D341Med (cell line): ENCODE data around the gene PHKA2.

Source experiments
- DNase-seq: peaks from one replicate; pipeline ENCODE4 v3.0.0; 2012; ENCODE audit warnings: low spot score

The PHKA2 gene

GRCh38 chrX:18974993-18975392, 8.9 kb downstream of the PHKA2 start:
- DNase-seq, result no peak

DNA sequence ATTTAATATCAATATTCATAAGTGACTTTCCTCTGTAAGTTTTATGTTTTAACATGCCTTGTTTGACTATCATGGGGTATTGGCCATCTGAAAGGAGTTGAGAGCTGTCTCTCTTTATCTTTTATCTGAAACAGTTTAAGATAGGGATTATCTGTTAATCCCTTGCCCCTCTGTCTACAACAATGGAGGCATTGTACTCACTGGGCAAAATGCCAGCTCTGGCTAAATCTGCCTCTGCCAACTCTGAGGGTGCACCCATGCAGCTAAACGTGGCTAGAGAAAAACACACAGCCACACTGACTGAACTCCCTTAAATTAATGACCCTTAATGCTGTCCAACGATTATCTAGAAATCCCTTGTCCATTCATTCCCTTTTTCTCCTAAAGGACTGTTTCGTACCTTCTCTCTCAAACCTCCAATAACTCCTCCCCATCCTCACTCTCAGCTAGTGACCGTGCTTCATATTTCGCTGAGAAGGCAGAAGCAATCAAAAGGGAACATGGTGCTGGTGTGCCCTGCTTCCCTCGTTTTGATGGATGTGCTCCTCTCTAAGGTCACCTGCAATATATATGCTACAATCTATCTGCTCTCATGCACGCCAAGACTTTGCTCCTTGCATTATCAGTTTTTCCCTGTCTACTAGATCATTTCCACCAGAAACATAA, 10.3 kb downstream of the PHKA2 start:
- DNase-seq, result peak; percentile 64

DNA sequence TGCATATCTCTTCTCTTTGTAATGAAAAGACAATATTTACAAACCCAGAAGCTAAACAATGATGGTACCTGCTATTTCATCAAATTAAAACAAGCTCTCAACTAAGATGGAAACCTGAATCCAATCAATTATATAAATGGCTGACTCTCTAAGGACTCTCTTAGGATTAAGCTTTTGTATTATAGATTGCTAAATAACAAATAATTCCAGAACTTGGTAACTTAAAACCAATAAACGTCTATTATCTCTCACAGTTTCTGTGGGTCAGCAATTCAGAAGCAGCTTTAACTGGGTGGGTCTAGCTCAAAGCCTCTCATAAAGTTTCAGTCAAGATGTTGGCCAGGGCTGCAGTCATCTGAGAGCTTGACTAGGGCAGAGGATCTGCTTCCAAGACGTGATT, 12.4 kb downstream of the PHKA2 start:
- DNase-seq, result no peak

DNA sequence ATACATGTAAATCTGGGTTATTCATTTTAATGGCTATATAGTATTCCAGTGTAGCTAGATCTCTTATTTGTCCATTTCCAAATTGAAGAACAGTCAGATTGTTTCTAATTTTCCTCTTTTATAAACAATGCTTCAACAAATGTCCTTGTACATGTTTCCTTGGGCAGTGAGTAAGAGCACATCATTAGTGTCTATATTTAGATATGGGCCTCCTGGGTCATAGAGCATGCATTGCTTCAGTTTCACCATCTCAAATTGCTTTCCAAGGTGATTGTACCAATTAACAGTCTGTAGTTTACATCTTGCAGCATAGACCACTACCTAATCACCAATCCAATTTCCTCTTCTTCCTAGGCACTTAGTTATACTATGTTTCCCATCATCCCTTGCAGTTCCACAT, 13.4 kb downstream of the PHKA2 start:
- no peak for DNase-seq

DNA sequence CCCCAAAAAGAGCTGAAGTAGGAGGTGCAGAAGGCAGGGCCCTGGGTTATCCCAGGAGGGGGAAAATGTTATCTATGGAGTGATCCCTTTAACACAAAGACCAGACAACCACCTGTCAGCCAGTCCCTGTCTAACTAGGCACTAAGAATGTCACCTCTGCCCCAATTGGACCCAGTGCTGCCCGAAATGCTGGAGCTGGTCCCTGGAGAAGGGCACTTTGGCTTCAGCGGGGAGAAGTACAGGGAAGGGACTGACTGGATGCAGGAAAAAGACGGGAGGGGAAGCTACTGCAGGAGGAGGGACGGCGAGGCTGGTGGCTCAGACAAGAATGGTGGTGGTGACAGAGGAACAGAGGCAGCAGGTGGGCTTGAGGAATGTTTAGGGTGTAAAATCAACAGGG, 17.3 kb downstream of the PHKA2 start:
- DNase-seq, result no peak

DNA sequence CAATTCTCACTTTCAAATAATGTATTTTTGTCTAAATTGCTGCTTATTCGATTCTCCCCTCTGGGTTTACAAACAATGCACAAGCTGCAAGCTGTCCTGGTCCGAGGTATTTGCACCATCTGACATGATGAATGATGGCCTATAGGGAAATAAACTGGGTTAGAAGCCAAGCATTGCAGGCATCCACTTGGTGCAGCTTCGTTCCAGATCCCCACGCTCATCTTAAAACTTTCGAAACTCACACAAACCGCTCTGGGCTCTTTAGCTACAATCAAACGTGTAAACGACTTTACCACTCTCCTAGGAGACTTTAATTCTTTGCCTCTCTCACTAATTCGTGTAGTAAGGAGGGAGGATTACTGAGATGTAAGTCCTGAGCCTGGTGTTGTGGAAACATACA, 19.0 kb downstream of the PHKA2 start:
- peak; percentile 20 for DNase-seq

- DNase-seq, result peak; percentile 48
These were observed 19.9 kb downstream of the PHKA2 start for GRCh38 chrX:18964026-18964425.

DNA sequence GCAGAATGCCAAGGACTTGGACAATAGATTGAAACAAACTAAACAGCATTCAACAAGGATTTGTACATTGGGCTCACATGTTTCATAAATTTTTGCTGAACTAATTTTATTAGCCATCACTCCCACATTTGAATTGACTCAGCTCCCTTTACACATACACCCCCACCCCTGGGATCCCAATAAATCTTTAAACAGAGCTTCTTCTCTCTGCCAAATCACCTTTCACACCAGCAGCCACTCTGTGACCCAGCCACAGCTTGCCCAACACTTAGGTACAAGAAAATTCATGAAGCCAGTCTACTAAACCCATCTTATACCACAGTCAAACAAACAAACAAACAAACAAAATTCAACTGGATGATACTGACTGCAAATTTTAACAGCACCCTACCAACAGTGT, 21.6 kb downstream of the PHKA2 start:
- DNase-seq, result no peak

DNA sequence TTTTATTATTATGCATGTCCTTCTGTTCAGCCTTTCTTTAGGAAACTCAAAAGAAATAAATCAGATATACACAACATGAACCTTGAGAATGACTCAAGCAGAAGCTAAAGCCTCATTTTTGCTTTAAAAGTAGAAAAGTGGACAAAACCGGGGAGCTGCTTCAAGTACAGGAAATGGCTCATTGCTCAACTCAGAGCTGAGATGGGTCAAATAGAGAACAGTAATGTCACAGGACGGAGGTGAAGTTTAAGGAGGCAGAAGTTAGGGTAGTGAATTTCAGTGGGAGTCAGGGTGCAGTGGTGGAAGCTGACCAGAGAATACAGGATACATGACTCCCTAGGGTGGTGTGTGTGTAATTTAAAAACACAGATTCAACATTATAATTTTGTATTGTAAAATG, 22.2 kb downstream of the PHKA2 start:
- no peak for DNase-seq

DNA sequence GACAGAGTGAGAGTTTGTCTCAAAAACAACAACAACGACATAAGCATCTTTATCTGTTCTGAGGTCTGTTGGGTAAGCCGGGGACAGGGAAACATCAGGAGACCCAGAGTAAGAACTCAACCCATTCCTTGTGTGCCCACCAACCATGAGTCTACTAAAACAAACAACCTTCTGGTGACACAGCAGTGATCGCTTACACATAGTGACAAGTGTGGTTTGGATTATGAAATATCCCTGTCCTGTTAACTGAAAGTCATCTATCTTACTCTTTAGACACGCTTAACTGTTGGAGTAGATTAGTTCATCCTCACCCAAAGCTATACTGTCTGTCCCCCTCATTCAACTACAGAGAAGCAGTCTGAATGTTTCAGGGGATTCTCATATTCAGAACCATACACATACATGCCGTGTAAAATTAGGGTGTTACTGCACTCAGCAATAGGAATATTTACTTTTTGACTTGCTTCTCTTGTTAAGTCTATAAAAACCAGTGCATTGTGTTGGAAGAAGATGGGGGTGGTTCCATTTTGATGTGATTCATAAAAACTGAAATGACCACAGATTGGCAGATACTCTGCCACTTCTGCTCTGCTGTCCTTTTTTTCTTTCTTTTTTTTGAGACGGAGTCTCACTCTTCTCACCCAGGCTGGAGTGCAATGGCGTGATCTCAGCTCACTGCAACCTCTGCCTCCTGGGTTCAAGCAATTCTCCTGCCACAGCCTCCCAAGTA, 27.4 kb downstream of the PHKA2 start:
- no peak for DNase-seq

DNA sequence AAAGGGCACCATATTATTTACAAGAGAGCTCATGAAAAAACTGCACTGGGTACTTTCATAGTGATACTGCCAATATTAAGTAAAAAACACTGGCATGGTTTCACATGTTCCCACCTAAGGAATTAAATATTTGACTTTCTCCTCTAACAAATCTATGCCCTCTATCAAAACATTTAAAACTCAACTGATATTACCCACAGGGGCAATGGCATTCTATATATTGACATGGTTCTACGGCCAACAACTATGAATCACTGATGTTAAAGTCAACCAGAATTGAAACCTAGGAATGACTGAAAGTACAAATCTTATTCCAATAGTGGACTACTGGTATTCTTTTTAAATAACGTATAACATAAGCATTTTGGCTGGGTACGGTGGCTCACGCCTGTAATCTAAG, 28.2 kb downstream of the PHKA2 start:
- no peak for DNase-seq

- DNase-seq, result peak; percentile 43
These were observed 32.9 kb downstream of the PHKA2 start for GRCh38 chrX:18951032-18951431.

DNA sequence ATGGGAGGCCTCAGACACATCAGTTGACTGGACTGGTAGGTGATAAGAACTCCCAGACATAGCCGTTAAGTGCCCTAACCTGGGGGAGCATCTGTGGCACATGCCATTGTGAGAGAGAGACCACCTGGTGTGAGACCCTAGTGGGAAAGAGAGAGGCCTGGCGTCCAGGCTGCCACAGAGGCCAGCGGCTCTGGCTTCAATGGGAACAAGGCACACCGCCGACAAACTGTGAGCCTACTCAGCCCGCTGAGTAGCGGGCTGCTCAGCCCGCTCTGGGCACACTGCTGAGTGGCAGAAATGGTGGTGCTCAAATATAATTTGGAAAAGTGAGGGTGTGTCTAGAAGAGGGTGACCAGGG, 34.0 kb downstream of the PHKA2 start:
- no peak for DNase-seq

DNA sequence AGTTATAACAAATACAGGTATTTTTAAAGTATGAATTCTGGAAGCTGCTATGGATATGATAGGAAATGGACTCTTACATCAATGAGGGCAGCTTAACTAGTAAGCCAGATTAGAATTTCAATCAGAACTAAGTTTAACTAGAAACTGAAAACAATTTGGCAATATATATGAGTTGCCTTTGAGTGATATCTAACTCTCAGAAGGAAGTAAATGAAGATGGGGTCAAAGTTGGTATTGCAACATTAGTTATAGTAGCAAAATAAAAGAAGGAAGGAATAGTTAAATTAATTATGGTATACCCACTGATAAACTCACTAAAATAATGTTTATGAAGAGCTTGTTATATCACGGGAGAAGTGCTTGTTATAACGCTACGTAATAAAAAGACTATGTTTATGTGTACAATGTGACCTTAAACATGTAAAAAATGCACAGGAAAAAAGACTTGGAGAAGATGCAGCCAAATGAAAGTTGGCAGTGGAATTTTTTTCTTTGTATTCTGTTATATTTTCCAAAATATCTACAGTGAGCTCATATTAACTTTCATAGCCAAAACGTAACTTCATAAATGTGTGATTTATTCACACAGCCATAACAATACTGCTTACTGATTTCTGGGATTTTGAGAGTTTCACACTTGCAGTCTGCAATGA, 34.5 kb downstream of the PHKA2 start:
- DNase-seq, result no peak

GRCh38 chrX:18946611-18947010, 37.3 kb downstream of the PHKA2 start:
- DNase-seq, result no peak

DNA sequence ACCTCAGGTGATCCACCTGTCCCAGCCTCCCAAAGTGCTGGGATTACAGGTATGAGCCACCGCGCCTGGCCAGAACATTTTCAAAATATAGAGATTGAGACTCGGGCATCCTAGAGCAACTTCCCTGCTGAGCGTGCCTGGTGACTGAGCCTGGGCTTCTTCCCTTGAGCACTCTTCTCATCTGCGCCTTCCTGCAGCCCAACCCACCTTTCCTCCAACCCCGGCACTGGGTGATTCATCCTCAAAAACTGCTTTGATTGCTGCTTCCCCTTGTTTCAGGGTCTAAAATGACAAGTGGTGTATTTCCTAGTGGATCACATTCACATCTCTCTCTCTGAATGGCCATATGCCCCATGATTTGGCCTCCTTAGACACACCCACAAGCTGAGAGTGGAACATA, 37.8 kb downstream of the PHKA2 start:
- no peak for DNase-seq

GRCh38 chrX:18945483-18945882, 38.4 kb downstream of the PHKA2 start:
- no peak for DNase-seq

DNA sequence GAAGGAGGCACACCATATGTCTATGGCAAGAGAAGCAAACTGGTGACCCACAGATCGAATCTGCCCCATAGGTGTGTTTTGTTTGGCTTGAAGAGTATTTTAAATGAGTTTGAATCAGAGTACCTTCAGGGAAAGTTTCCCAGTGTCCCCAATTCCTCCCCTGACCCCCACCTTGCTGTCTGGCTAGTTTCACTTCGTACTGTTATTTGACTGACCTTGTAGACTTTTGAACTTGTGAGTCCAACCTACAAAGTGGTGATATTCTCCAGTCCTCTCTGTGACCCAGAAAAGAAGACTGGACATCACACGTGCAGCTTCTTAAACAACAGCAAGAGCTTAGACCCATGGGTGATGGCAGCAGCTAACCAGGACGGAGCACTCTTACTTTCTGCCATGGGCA, 39.4 kb downstream of the PHKA2 start:
- DNase-seq, result no peak

- DNase-seq, result no peak
These were observed 42.0 kb downstream of the PHKA2 start for GRCh38 chrX:18941896-18942295.

- DNase-seq, result no peak
These were observed 45.2 kb downstream of the PHKA2 start for GRCh38 chrX:18938710-18939109.

GRCh38 chrX:18937173-18937572, 46.7 kb downstream of the PHKA2 start:
- DNase-seq, result no peak

GRCh38 chrX:18935893-18936292, 48.0 kb downstream of the PHKA2 start:
- DNase-seq, result no peak

GRCh38 chrX:18934708-18935107, 49.2 kb downstream of the PHKA2 start:
- DNase-seq, result no peak

- DNase-seq, result no peak
These were observed 50.3 kb downstream of the PHKA2 start for GRCh38 chrX:18933617-18934016.
